CD14-positive monocyte (primary cell): ENCODE measurements around the gene FLT1. TPM values are rescaled to one million over a fixed set of nuclear protein-coding genes. Genes with fewer than 3 reads are reported as not detected.

ENCODE experiments used
- DNase-seq, 3 donors: peaks; one replicate each; pipeline ENCODE4 v3.0.0-alpha.2; 2011 to 2022
- H2AFZ ChIP-seq: 2 replicates; pipeline ENCODE4 v1.6.0; 2012; ENCODE audit warnings: mild to moderate bottlenecking, low read depth, low read length, inconsistent platforms; ENCODE audit not compliant: insufficient read depth, poor library complexity, severe bottlenecking
- H3K27ac ChIP-seq, 2 donors: 1 replicate in 1 of 2; 2 replicates in 1 of 2; pipeline ENCODE4 v1.5.1; 2012 to 2013; ENCODE audit warnings: low read length in 2 of 2, control low read depth in 1 of 2, inconsistent platforms in 1 of 2, low read depth in 1 of 2, mild to moderate bottlenecking in 1 of 2
- H3K27me3 ChIP-seq, 2 donors: one replicate each; pipeline versions ENCODE4 v1.6.0 to v1.6.1; 2011 to 2013; ENCODE audit warnings: low read length in 2 of 2; ENCODE audit not compliant: control insufficient read depth in 2 of 2, insufficient read depth in 2 of 2
- H3K36me3 ChIP-seq, 2 donors: replicated peaks in 1 of 2; 1 replicate in 1 of 2; 2 replicates in 1 of 2; pipeline versions ENCODE4 v1.5.1 to v1.6.1; 2012 to 2013; ENCODE audit warnings: low read length in 2 of 2, control low read depth in 1 of 2, inconsistent platforms in 1 of 2, mild to moderate bottlenecking in 1 of 2; ENCODE audit not compliant: insufficient read depth in 2 of 2, control insufficient read depth in 1 of 2
- H3K4me1 ChIP-seq, 2 donors: 1 replicate in 1 of 2; 2 replicates in 1 of 2; pipeline versions ENCODE4 v1.5.1 to v1.6.1; 2012 to 2013; ENCODE audit warnings: low read length in 2 of 2, control low read depth in 1 of 2, inconsistent platforms in 1 of 2, mild to moderate bottlenecking in 1 of 2, moderate library complexity in 1 of 2; ENCODE audit not compliant: insufficient read depth in 2 of 2, control insufficient read depth in 1 of 2
- H3K4me2 ChIP-seq: replicated peaks from 2 replicates; pipeline ENCODE3; 2012; ENCODE audit warnings: low read length, moderate library complexity, mild to moderate bottlenecking; ENCODE audit not compliant: poor library complexity, severe bottlenecking; ENCODE audit errors: extremely low read depth
- H3K4me3 ChIP-seq, 3 experiments: fragments of 200-600 bp in 1 of 3; sonication (generic) in 1 of 3; replicated peaks in 1 of 3; 1 replicate in 2 of 3; 2 replicates in 1 of 3; pipeline ENCODE4 v1.5.1; 2011 to 2013; ENCODE audit warnings: low read length in 3 of 3, mild to moderate bottlenecking in 3 of 3, control low read depth in 2 of 3, low read depth in 2 of 3, inconsistent platforms in 1 of 3, moderate library complexity in 1 of 3
- H3K79me2 ChIP-seq: 2 replicates; pipeline ENCODE4 v1.6.0; 2012; ENCODE audit warnings: mild to moderate bottlenecking, control low read depth, inconsistent platforms, low read length, moderate library complexity; ENCODE audit not compliant: insufficient read depth
- H3K9ac ChIP-seq: 2 replicates; pipeline ENCODE4 v1.6.0; 2017; ENCODE audit warnings: low read length, mild to moderate bottlenecking; ENCODE audit not compliant: insufficient read depth, poor library complexity, severe bottlenecking
- H3K9me3 ChIP-seq, 2 donors: replicated peaks in 1 of 2; 1 replicate in 1 of 2; 2 replicates in 1 of 2; pipeline versions ENCODE4 v1.5.1 to v1.6.1; 2012 to 2013; ENCODE audit warnings: low read length in 2 of 2, control low read depth in 1 of 2; ENCODE audit not compliant: control insufficient read depth in 1 of 2, insufficient read depth in 1 of 2
- H4K20me1 ChIP-seq: 2 replicates; pipeline ENCODE4 v1.6.0; 2012; ENCODE audit warnings: mild to moderate bottlenecking, low read length, control low read depth, moderate library complexity; ENCODE audit not compliant: insufficient read depth
- H3K27ac Mint-ChIP-seq, 7 donors: one replicate each; pipeline ENCODE4 v1.8.0; 2020; ENCODE audit warnings: mild to moderate bottlenecking in 7 of 7, mixed read lengths in 7 of 7, moderate library complexity in 6 of 7, inconsistent platforms in 2 of 7
- H3K27me3 Mint-ChIP-seq, 3 donors: one replicate each; pipeline ENCODE4 v1.8.0; 2021 to 2022; ENCODE audit warnings: low read depth in 3 of 3, mild to moderate bottlenecking in 3 of 3, mixed read lengths in 3 of 3, moderate library complexity in 3 of 3, inconsistent platforms in 1 of 3
- H3K36me3 Mint-ChIP-seq, 2 donors: one replicate each; pipeline ENCODE4 v1.8.0; 2020; ENCODE audit warnings: mixed read lengths in 2 of 2, inconsistent platforms in 1 of 2, mild to moderate bottlenecking in 1 of 2
- H3K4me1 Mint-ChIP-seq: one replicate; pipeline ENCODE4 v1.8.0; 2020; ENCODE audit warnings: mild to moderate bottlenecking, mixed read lengths
- H3K4me3 Mint-ChIP-seq, 2 donors: one replicate each; pipeline ENCODE4 v1.8.0; 2020; ENCODE audit warnings: mild to moderate bottlenecking in 2 of 2, mixed read lengths in 2 of 2, moderate library complexity in 1 of 2
- H3K9me3 Mint-ChIP-seq, 7 donors: one replicate each; pipeline ENCODE4 v1.8.0; 2020 to 2022; ENCODE audit warnings: mixed read lengths in 7 of 7, mild to moderate bottlenecking in 6 of 7, moderate library complexity in 6 of 7, inconsistent platforms in 2 of 7
- WGBS: methylation state at CpG from one replicate; pipeline ENCODE4 v1.1.5; 2013; ENCODE audit warnings: missing lambda C conversion rate; ENCODE audit not compliant: insufficient coverage; 5-methylcytosine and 5-hydroxymethylcytosine counted together
- intact Hi-C, 2 donors: fragments of 100-400 bp; cut with micrococcal nuclease; formaldehyde crosslinking; loops; one replicate each; pipeline versions ENCODE4 v1.15.0 to v1.15.1; 2023
- polyA plus RNA-seq, 3 donors: library from polyadenylated mRNA; depleted of rRNA in 1 of 3; unstranded in 2 of 3; stranded (reverse) in 1 of 3; fragments of 300-500 nt in 2 of 3; fragments of >200 nt in 1 of 3; fragmentation: Illumina TruSeq in 2 of 3; gene quantifications; 1 replicate in 2 of 3; 2 replicates in 1 of 3; pipeline ENCODE4 v1.2.3, GENCODE V29; 2012 to 2021
- TF ChIP-seq, protein P1 (sequence below): fragments of 200-600 bp; IDR thresholded peaks from one replicate; pipeline ENCODE4 v1.8.0; 2022; ENCODE audit warnings: antibody characterized with exemption, mild to moderate bottlenecking

FLT1 gene
- polyA plus RNA-seq, 3 donors: 0.28 TPM; not detected in 2

DNA sequence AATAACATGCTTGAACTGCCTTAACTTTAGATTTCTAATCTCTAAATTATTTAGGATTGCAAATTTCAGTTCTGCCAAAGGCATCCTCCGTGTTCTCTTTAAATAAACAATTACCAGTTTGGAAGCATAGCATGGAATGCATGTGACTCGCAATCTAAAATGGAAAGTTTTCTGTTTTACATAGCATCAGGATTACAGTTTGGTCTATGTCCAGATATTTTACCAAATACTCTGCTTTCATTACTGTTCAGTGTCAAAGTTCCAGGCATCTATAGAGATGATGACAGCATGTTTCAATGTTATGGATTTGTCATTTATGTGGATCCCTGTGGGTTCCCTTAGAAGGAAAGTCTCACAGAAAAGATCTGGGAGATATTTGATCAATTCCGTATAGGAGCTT lies 16.8 kb downstream of the FLT1 start:
- no peaks in the 10 kb centered on the region for H3K36me3 ChIP-seq
- H3K4me3 ChIP-seq: no peak overlapping the region
- H3K4me1 ChIP-seq: peaks cover 15 to 29% of the 10 kb centered on the region in 2 donors
- H3K79me2 ChIP-seq: no peaks in the 10 kb centered on the region
- Mint-ChIP-seq H3K36me3 (no peaks in the 10 kb centered on the region), H3K27ac (no peak overlapping the region), H3K4me3 (no peak overlapping the region), H3K4me1 (peaks cover 24% of the 10 kb centered on the region), H3K27me3 (peaks cover 4 to 9% (median 9%) of the 10 kb centered on the region in 3 donors), H3K9me3 (no peaks in the 10 kb centered on the region)
- intact Hi-C loops: loop anchor here (5.0 to 10.0 kb wide), 3 partner anchors 47 to 144 kb away; no protein-coding TSS in a partner anchor
- no peak overlapping the region for H3K4me2 ChIP-seq
- no peak for DNase-seq
- H3K9me3 ChIP-seq: no peaks in the 10 kb centered on the region
- no CpG with 5 or more reads among the region's 3 CpGs for whole genome bisulfite sequencing
- TF ChIP-seq, protein P1, sequence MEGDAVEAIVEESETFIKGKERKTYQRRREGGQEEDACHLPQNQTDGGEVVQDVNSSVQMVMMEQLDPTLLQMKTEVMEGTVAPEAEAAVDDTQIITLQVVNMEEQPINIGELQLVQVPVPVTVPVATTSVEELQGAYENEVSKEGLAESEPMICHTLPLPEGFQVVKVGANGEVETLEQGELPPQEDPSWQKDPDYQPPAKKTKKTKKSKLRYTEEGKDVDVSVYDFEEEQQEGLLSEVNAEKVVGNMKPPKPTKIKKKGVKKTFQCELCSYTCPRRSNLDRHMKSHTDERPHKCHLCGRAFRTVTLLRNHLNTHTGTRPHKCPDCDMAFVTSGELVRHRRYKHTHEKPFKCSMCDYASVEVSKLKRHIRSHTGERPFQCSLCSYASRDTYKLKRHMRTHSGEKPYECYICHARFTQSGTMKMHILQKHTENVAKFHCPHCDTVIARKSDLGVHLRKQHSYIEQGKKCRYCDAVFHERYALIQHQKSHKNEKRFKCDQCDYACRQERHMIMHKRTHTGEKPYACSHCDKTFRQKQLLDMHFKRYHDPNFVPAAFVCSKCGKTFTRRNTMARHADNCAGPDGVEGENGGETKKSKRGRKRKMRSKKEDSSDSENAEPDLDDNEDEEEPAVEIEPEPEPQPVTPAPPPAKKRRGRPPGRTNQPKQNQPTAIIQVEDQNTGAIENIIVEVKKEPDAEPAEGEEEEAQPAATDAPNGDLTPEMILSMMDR: no peak
- no peak overlapping the region for H2AFZ ChIP-seq
- peaks cover 5 to 17% of the 10 kb centered on the region in 2 donors for H3K27me3 ChIP-seq
- no peak overlapping the region for H3K27ac ChIP-seq
- H3K9ac ChIP-seq: no peak overlapping the region
- no peaks in the 10 kb centered on the region for H4K20me1 ChIP-seq

DNA sequence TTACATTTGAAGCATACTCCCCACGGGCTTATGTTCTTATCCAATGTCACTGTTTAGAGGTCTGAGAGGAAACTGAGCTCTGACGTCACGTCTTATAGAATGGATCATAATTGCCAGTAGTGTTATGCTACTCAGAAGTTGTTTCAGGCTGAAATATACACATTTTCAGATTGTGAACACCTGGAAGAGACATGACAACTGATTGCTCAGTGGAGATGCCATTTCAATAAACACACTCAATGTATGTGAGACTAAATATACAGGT lies 17.3 kb downstream of the FLT1 start:
- H3K4me3 Mint-ChIP-seq: peak overlapping the region in 1 of 2 donors; percentile 4
- no peak overlapping the region for H3K27ac Mint-ChIP-seq
- no peak for DNase-seq
- H3K27me3 ChIP-seq: peaks cover 2 to 15% of the 10 kb centered on the region in 2 donors
- H3K9ac ChIP-seq: no peak overlapping the region
- H3K27ac ChIP-seq: no peak overlapping the region
- TF ChIP-seq, protein P1: no peak
- H3K36me3 ChIP-seq: no peaks in the 10 kb centered on the region
- H3K79me2 ChIP-seq: no peaks in the 10 kb centered on the region
- H3K27me3 Mint-ChIP-seq: peaks cover 4 to 10% (median 7%) of the 10 kb centered on the region in 3 donors
- peaks cover 0 to 3% of the 10 kb centered on the region in 2 donors for H3K36me3 Mint-ChIP-seq
- no peak overlapping the region for H2AFZ ChIP-seq
- no peak overlapping the region for H3K4me3 ChIP-seq
- intact Hi-C loops: loop anchor here (5.0 to 10.0 kb wide), 3 partner anchors 47 to 145 kb away; no protein-coding TSS in a partner anchor
- H3K4me2 ChIP-seq: no peak overlapping the region
- H3K9me3 Mint-ChIP-seq: no peaks in the 10 kb centered on the region
- H3K4me1 ChIP-seq: peaks cover 15 to 29% of the 10 kb centered on the region in 2 donors
- no CpG with 5 or more reads among the region's 3 CpGs for WGBS
- no peaks in the 10 kb centered on the region for H3K9me3 ChIP-seq
- H3K4me1 Mint-ChIP-seq: peaks cover 24% of the 10 kb centered on the region
- H4K20me1 ChIP-seq: no peaks in the 10 kb centered on the region
